PC-9 (cell line): ENCODE measurements around the gene FHIP1A. TPM values are rescaled to one million over a fixed set of nuclear protein-coding genes. Genes with fewer than 3 reads are reported as not detected.

ENCODE experiments used
- BruUV-seq: library from RNA; stranded (reverse); fragments of 400-500 nt; replicated peaks from 2 replicates; lab custom pipeline; 2021; lab: Mats Ljungman, UMichigan
- CTCF ChIA-PET: fragments of 300-600 bp; sonication (Branson Sonifier 250); formaldehyde crosslinking; loops from one replicate; lab custom pipeline; 2022; ENCODE audit warnings: antibody characterized with exemption; lab: Charles Lee
- POLR2A ChIA-PET: fragments of 300-600 bp; sonication (Branson Sonifier 250); formaldehyde crosslinking; loops from one replicate; lab custom pipeline; 2022; ENCODE audit warnings: antibody characterized with exemption; ENCODE audit not compliant: unreplicated experiment; lab: Charles Lee
- DNase-seq, 2 experiments: peaks; one replicate each; pipeline versions ENCODE4 v3.0.0 to v3.0.0-alpha.2; 2015 to 2022; ENCODE audit warnings: mixed read lengths in 1 of 2
- H2AFZ ChIP-seq: fragments of 200-600 bp; sonication (generic); 2 replicates; pipeline ENCODE4 v1.8.1; 2017; ENCODE audit warnings: antibody characterized with exemption
- H3F3A ChIP-seq: fragments of 200-600 bp; sonication (generic); 2 replicates; pipeline ENCODE4 v1.8.1; 2017; ENCODE audit warnings: antibody characterized with exemption, mild to moderate bottlenecking, low read depth; ENCODE audit not compliant: insufficient read depth
- H3K27ac ChIP-seq: fragments of 200-600 bp; sonication (generic); 2 replicates; pipeline ENCODE4 v1.6.1; 2016; ENCODE audit warnings: mixed run types
- H3K27me3 ChIP-seq: fragments of 200-600 bp; sonication (generic); 2 replicates; pipeline ENCODE4 v1.6.1; 2016; ENCODE audit warnings: low read depth, mixed run types; ENCODE audit not compliant: insufficient read depth
- H3K36me3 ChIP-seq: fragments of 200-600 bp; sonication (generic); 2 replicates; pipeline ENCODE4 v1.6.1; 2016; ENCODE audit warnings: low read depth, mixed run types
- H3K4me1 ChIP-seq: fragments of 200-600 bp; sonication (generic); replicated peaks from 2 replicates; pipeline ENCODE4 v1.6.1; 2016; ENCODE audit warnings: mixed run types; ENCODE audit not compliant: insufficient read depth
- H3K4me2 ChIP-seq: fragments of 200-600 bp; sonication (generic); 2 replicates; pipeline ENCODE4 v1.6.1; 2017; ENCODE audit warnings: mixed run types
- H3K4me3 ChIP-seq: fragments of 200-600 bp; sonication (generic); 2 replicates; pipeline ENCODE4 v1.6.1; 2016; ENCODE audit warnings: mixed run types
- H3K79me2 ChIP-seq: fragments of 200-600 bp; sonication (generic); 2 replicates; pipeline ENCODE4 v1.6.1; 2017; ENCODE audit warnings: low read depth, mixed run types
- H3K9me2 ChIP-seq: fragments of 200-600 bp; sonication (generic); 2 replicates; pipeline ENCODE4 v1.8.1; 2017; ENCODE audit warnings: mild to moderate bottlenecking; ENCODE audit not compliant: insufficient read depth
- H3K9me3 ChIP-seq: fragments of 200-600 bp; sonication (generic); 2 replicates; pipeline ENCODE4 v1.8.1; 2016; ENCODE audit warnings: low read depth; ENCODE audit not compliant: insufficient read depth
- H4K20me1 ChIP-seq: fragments of 200-600 bp; sonication (generic); 2 replicates; pipeline ENCODE4 v1.8.1; 2017; ENCODE audit not compliant: insufficient read depth
- CTCF ChIP-seq: fragments of 200-600 bp; sonication (generic); conservative IDR thresholded peaks from 2 replicates; pipeline ENCODE4 v1.6.1; 2017; ENCODE audit warnings: mixed run types, antibody characterized with exemption, mild to moderate bottlenecking, moderate library complexity
- EZH2 ChIP-seq: fragments of 200-600 bp; sonication (generic); IDR thresholded peaks from 2 replicates; pipeline ENCODE4 v1.8.0; 2017; ENCODE audit warnings: antibody characterized with exemption, low read depth
- intact Hi-C: fragments of 100-400 bp; cut with micrococcal nuclease; formaldehyde crosslinking; loops from one replicate; pipeline ENCODE4 v1.10.0; 2022; ENCODE audit not compliant: unreplicated experiment
- total RNA-seq: library from RNA; stranded (reverse); gene quantifications from 2 replicates; pipeline ENCODE4 v1.2.3, GENCODE V29; 2021

The FHIP1A gene
- total RNA-seq, 1 experiment from 2014 or later, result 33.7 TPM

GRCh38 chr4:151420250-151420807 lies 11.4 kb downstream of the FHIP1A start:
- no TSS peak for BruUV-seq
- TF ChIP-seq EZH2 (no peak), CTCF (no peak)
- Histone ChIP-seq H2AFZ (no peak overlapping the region), H3K36me3 (no peaks in the 10 kb centered on the region), H4K20me1 (no peaks in the 10 kb centered on the region; the same call in 1 of the 2 replicates), H3K4me2 (no peak overlapping the region), H3K27me3 (no peaks in the 10 kb centered on the region), H3K9me3 (no peaks in the 10 kb centered on the region), H3K9me2 (no peaks in the 10 kb centered on the region), H3K79me2 (peaks cover 47% of the 10 kb centered on the region), H3K4me1 (peaks cover 40% of the 10 kb centered on the region), H3K4me3 (no peak overlapping the region), H3K27ac (no peak overlapping the region), H3F3A (peaks cover 22% of the 10 kb centered on the region)
- POLR2A ChIA-PET, result no interaction called here
- no peak for DNase-seq
- intact Hi-C loops, result no loop called here
- CTCF ChIA-PET, result no interaction called here

- Histone ChIP-seq H4K20me1 (no peaks in the 10 kb centered on the region; the same call in 1 of the 2 replicates), H3K9me3 (no peaks in the 10 kb centered on the region), H3K9me2 (no peaks in the 10 kb centered on the region), H3K4me2 (no peak overlapping the region), H3K4me3 (no peak overlapping the region), H3K27me3 (no peaks in the 10 kb centered on the region), H3K27ac (no peak overlapping the region), H3K79me2 (peaks cover 31% of the 10 kb centered on the region), H2AFZ (no peak overlapping the region), H3F3A (peaks cover 14% of the 10 kb centered on the region), H3K4me1 (peaks cover 15% of the 10 kb centered on the region), H3K36me3 (no peaks in the 10 kb centered on the region)
- DNase-seq, result no peak
- no peak for TF ChIP-seq CTCF
- TF ChIP-seq EZH2, result no peak
- intact Hi-C loops, result no loop called here
- no TSS peak for BruUV-seq
- ChIA-PET CTCF (interaction anchor here (0.6 kb wide), 1 partner anchor 205 kb away, joined by 3 read pairs; no protein-coding TSS in a partner anchor), POLR2A (interaction anchor here (0.7 kb wide), 1 partner anchor 317 kb away, joined by 3 read pairs; no protein-coding TSS in a partner anchor)
These were observed 13.9 kb downstream of the FHIP1A start for GRCh38 chr4:151422854-151423253.

GRCh38 chr4:151426513-151426912 lies 17.5 kb downstream of the FHIP1A start:
- H3K4me2 ChIP-seq, result no peak overlapping the region
- H3K27ac ChIP-seq, result no peak overlapping the region
- H3F3A ChIP-seq, result no peaks in the 10 kb centered on the region
- ChIA-PET CTCF (no interaction called here), POLR2A (interaction anchor here (0.7 kb wide), 1 partner anchor 970 kb away, joined by 5 read pairs; no protein-coding TSS in a partner anchor)
- DNase-seq, result no peak
- TF ChIP-seq CTCF (no peak), EZH2 (no peak)
- H4K20me1 ChIP-seq, result no peaks in the 10 kb centered on the region
- no peak overlapping the region for H2AFZ ChIP-seq
- peaks cover 27% of the 10 kb centered on the region for H3K79me2 ChIP-seq
- no peaks in the 10 kb centered on the region for H3K9me2 ChIP-seq
- H3K4me1 ChIP-seq, result peaks cover 7% of the 10 kb centered on the region; the same call in 1 of the 2 replicates
- no peaks in the 10 kb centered on the region for H3K36me3 ChIP-seq
- BruUV-seq, result no TSS peak
- H3K4me3 ChIP-seq, result no peak overlapping the region
- H3K27me3 ChIP-seq, result no peaks in the 10 kb centered on the region
- intact Hi-C loops, result no loop called here
- no peaks in the 10 kb centered on the region for H3K9me3 ChIP-seq
